Stomach smooth muscle (tissue), 2 donors: Measurements from ENCODE around the gene NFE2L2.
"Not testable (repeated sequence)": the region's sequence is repeated elsewhere in the genome, so short reads cannot be mapped to it uniquely, and the experiment has no call there.

Source experiments
- H3K27ac ChIP-seq: one replicate; pipeline ENCODE4 v1.7.0; 2013; ENCODE audit warnings: mild to moderate bottlenecking, low read length, inconsistent platforms
- H3K27me3 ChIP-seq, 2 donors: one replicate each; pipeline ENCODE4 v1.7.0; 2013; ENCODE audit warnings: low read length in 2 of 2; ENCODE audit not compliant: insufficient read depth in 2 of 2, control insufficient read depth in 1 of 2
- H3K36me3 ChIP-seq, 2 donors: one replicate each; pipeline ENCODE4 v1.7.0; 2013; ENCODE audit warnings: low read length in 2 of 2; ENCODE audit not compliant: control insufficient read depth in 2 of 2, insufficient read depth in 2 of 2
- H3K4me1 ChIP-seq: one replicate; pipeline ENCODE4 v1.7.0; 2013; ENCODE audit warnings: low read length; ENCODE audit not compliant: control insufficient read depth, insufficient read depth
- H3K4me3 ChIP-seq, 2 donors: one replicate each; pipeline ENCODE4 v1.7.0; 2013; ENCODE audit warnings: low read length in 2 of 2
- H3K9ac ChIP-seq, 2 donors: one replicate each; pipeline ENCODE4 v1.7.0; 2013; ENCODE audit warnings: low read length in 2 of 2, mild to moderate bottlenecking in 1 of 2
- H3K9me3 ChIP-seq, 2 donors: one replicate each; pipeline ENCODE4 v1.7.0; 2013; ENCODE audit warnings: low read length in 2 of 2; ENCODE audit not compliant: control insufficient read depth in 2 of 2
- donor health status: healthy.
- donor health status: Pancreatic carcinoma.

The NFE2L2 gene

DNA sequence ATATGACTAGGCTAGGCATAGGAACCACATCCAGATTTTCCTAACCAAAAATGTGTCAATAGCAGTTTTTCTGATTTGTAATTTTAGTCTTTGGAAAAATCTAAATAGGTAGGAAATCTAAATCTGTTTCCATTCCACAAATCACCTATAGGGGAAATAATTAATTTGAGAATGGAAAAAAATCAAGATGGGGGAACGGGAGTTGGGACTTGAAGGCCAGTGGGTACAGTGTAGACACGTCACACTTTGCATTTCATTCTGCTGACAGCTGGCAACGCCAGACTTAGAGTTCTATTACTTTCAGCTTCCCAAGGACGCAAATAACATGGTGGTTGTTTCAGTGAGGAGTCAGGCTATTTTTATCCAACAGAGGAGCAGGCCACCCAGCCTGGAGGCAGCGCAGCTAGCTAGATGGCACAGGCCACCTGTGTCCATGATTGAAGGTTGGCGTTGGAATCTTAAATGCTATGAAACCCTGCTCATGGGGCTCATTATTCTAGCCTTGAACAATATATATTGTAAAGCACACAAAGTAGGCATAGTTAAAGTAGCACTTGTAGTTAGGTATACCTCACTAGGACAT is 28.6 kb downstream of the NFE2L2 start:
- Histone ChIP-seq H3K4me1 (peaks cover 20% of the 10 kb centered on the region), H3K9me3 (no peaks in the 10 kb centered on the region), H3K27ac (no peak overlapping the region)

GRCh38 chr2:177234267-177234666 is 30.3 kb downstream of the NFE2L2 start:
- Histone ChIP-seq H3K9me3 (no peaks in the 10 kb centered on the region), H3K9ac (no peak overlapping the region), H3K27me3 (no peaks in the 10 kb centered on the region), H3K27ac (no peak overlapping the region), H3K4me1 (peaks cover 10% of the 10 kb centered on the region), H3K36me3 (peaks cover 31 to 35% of the 10 kb centered on the region in 2 donors), H3K4me3 (no peak overlapping the region)

More for the DNA sequence above, 28.6 kb downstream of the NFE2L2 start:
- Histone ChIP-seq H3K36me3 (peaks cover 22 to 30% of the 10 kb centered on the region in 2 donors), H3K9ac (no peak overlapping the region), H3K27me3 (no peaks in the 10 kb centered on the region), H3K4me3 (no peak overlapping the region)

- Histone ChIP-seq H3K9ac (no peak overlapping the region), H3K36me3 (peaks cover 32 to 43% of the 10 kb centered on the region in 2 donors), H3K4me3 (no peak overlapping the region), H3K27ac (no peak overlapping the region), H3K9me3 (no peaks in the 10 kb centered on the region), H3K4me1 (peaks cover 6% of the 10 kb centered on the region), H3K27me3 (no peaks in the 10 kb centered on the region)
These were observed 32.3 kb downstream of the NFE2L2 start for GRCh38 chr2:177232098-177232704.

- H3K9ac ChIP-seq = no peak overlapping the region
- peaks cover 6% of the 10 kb centered on the region for H3K4me1 ChIP-seq
- no peaks in the 10 kb centered on the region for H3K9me3 ChIP-seq
- H3K4me3 ChIP-seq = no peak overlapping the region
- no peak overlapping the region for H3K27ac ChIP-seq
- H3K36me3 ChIP-seq = peaks cover 32 to 43% of the 10 kb centered on the region in 2 donors
- H3K27me3 ChIP-seq = no peaks in the 10 kb centered on the region
These were observed 33.3 kb downstream of the NFE2L2 start for GRCh38 chr2:177231270-177231669.

- Histone ChIP-seq H3K9ac (no peak overlapping the region), H3K36me3 (peaks cover 30 to 43% of the 10 kb centered on the region in 2 donors), H3K27ac (no peak overlapping the region), H3K4me1 (no peaks in the 10 kb centered on the region), H3K27me3 (no peaks in the 10 kb centered on the region), H3K4me3 (no peak overlapping the region), H3K9me3 (no peaks in the 10 kb centered on the region)
These were observed 34.9 kb downstream of the NFE2L2 start for GRCh38 chr2:177229442-177230242.

DNA sequence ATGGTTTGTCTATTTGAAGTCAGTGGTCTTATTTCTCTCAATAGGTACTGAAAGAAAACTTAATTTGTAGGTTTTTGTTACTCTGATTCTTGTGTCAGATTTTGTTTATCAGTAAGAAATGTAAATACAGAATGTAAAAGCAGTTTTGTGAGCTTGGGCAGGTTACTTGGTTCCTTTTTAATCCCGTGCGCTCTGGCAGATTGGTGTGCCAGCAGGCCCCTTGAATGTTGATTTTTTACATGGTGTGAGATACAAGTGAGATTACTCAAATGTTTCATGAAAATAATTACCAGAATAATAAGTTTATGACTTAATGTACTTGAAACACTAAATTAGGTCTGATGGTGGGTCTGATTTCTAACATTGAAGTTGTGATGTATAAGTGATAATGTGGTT is 38.6 kb downstream of the NFE2L2 start:
- no peaks in the 10 kb centered on the region for H3K27me3 ChIP-seq
- no peak overlapping the region for H3K27ac ChIP-seq
- peaks cover 27 to 30% of the 10 kb centered on the region in 2 donors for H3K36me3 ChIP-seq
- H3K4me3 ChIP-seq = no peak overlapping the region
- H3K4me1 ChIP-seq = no peaks in the 10 kb centered on the region
- H3K9me3 ChIP-seq = no peaks in the 10 kb centered on the region
- no peak overlapping the region for H3K9ac ChIP-seq

DNA sequence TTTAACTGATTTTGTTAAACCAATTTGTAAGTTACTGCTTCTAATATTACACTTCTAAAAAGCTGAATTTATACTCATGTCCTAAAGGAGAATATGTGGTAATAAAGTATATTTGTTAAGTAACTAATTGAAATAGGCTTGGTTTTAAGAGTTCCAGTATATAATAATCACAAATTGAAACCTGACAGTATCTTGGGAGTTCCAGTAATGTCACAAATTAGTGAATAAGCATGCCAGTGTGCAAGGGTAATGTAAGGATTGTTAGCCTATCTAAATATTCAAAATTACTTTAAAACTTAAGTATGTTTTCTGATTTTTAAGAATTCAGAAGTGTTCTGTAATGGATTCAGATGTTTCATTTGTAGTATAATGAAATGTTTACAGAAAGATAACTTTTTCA is 41.1 kb downstream of the NFE2L2 start:
- H3K27ac ChIP-seq, H3K4me1 ChIP-seq, H3K9me3 ChIP-seq, H3K27me3 ChIP-seq, H3K4me3 ChIP-seq, H3K9ac ChIP-seq: not testable (repeated sequence)
- peaks cover 25 to 34% of the 10 kb centered on the region in 2 donors for H3K36me3 ChIP-seq

DNA sequence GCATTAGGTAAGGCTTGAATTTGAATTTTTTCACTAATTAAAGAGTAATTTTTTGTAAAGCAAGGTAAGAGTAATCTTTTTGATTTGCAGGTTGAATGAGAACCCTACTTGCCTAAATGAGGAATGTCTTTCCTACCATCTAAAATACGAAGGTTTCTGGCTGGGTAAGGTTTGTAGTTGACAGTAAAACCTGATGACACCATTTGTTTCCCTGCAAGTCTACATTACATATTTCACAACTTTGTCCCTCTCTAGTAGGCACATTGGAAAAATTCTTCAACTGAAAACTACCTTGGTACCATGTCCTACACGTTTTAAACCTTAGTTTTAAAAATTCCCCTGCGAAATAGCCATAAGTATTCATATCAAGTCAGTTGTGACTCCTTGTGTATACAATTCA is 42.6 kb downstream of the NFE2L2 start:
- Histone ChIP-seq H3K9me3 (no peaks in the 10 kb centered on the region), H3K4me1 (no peaks in the 10 kb centered on the region), H3K9ac (no peak overlapping the region), H3K27me3 (no peaks in the 10 kb centered on the region), H3K4me3 (no peak overlapping the region), H3K36me3 (peaks cover 37 to 42% of the 10 kb centered on the region in 2 donors), H3K27ac (no peak overlapping the region)

GRCh38 chr2:177221534-177221933 is 43.0 kb downstream of the NFE2L2 start:
- no peaks in the 10 kb centered on the region for H3K4me1 ChIP-seq
- H3K27me3 ChIP-seq = no peaks in the 10 kb centered on the region
- no peak overlapping the region for H3K9ac ChIP-seq
- H3K36me3 ChIP-seq = peaks cover 39 to 45% of the 10 kb centered on the region in 2 donors
- no peak overlapping the region for H3K4me3 ChIP-seq
- H3K9me3 ChIP-seq = no peaks in the 10 kb centered on the region
- no peak overlapping the region for H3K27ac ChIP-seq

- H3K36me3 ChIP-seq = peaks cover 47 to 49% of the 10 kb centered on the region in 2 donors
These were observed 44.7 kb downstream of the NFE2L2 start for GRCh38 chr2:177219787-177220186.

More at GRCh38 chr2:177219787-177220186, 44.7 kb downstream of the NFE2L2 start:
- not testable (repeated sequence) for H3K27ac ChIP-seq, H3K9me3 ChIP-seq, H3K27me3 ChIP-seq, H3K4me3 ChIP-seq, H3K9ac ChIP-seq, H3K4me1 ChIP-seq
